ENCODE results near the gene NMT1. TPM values are rescaled to one million over a fixed set of nuclear protein-coding genes. Genes with fewer than 3 reads are reported as not detected.

NMT1 gene
- total and polyA plus RNA-seq, 2 of the 13 experiments (the other 11 are each of a cell fraction or from before 2014, with no cell fraction given) = 75.7 to 142 TPM

DNA sequence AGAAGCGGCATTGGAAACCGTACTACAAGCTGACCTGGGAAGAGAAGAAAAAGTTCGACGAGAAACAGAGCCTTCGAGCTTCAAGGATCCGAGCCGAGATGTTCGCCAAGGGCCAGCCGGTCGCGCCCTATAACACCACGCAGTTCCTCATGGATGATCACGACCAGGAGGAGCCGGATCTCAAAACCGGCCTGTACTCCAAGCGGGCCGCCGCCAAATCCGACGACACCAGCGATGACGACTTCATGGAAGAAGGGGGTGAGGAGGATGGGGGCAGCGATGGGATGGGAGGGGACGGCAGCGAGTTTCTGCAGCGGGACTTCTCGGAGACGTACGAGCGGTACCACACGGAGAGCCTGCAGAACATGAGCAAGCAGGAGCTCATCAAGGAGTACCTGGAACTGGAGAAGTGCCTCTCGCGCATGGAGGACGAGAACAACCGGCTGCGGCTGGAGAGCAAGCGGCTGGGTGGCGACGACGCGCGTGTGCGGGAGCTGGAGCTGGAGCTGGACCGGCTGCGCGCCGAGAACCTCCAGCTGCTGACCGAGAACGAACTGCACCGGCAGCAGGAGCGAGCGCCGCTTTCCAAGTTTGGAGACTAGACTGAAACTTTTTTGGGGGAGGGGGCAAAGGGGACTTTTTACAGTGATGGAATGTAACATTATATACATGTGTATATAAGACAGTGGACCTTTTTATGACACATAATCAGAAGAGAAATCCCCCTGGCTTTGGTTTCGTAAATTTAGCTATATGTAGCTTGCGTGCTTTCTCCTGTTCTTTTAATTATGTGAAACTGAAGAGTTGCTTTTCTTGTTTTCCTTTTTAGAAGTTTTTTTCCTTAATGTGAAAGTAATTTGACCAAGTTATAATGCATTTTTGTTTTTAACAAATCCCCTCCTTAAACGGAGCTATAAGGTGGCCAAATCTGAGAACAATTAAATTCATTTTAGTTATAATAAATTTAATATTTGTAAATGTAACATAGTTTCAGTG lies 88.8 kb downstream of the NMT1 start (continued):
- TF ChIP-seq, protein P1, sequence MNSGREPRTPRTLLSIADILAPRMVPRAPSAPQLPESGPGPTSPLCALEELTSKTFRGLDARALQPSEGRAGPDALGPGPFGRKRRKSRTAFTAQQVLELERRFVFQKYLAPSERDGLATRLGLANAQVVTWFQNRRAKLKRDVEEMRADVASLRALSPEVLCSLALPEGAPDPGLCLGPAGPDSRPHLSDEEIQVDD (CRISPR knock-in tag; IDR thresholded peaks at IDR 0.05; ENCODE audit: borderline replicate concordance) = 0 out of 2 replicates have a peak, but pooled peaks have one; percentile 5
- TF ChIP-seq ZNF598 (CRISPR knock-in tag; IDR thresholded peaks at IDR 0.05; ENCODE audit: borderline replicate concordance) (peak; percentile 91), ZSCAN30 (CRISPR knock-in tag; IDR thresholded peaks at IDR 0.05) (no peak), REXO4 (CRISPR knock-in tag; IDR thresholded peaks at IDR 0.05; ENCODE audit: borderline replicate concordance) (no peak), ZNF468 (CRISPR knock-in tag; IDR thresholded peaks at IDR 0.05) (no peak; the same call in 1 of the 2 replicates), FOXO1 (CRISPR knock-in tag; IDR thresholded peaks at IDR 0.05) (0 out of 2 replicates have a peak, but pooled peaks have one; percentile 16), GPN1 (CRISPR knock-in tag; IDR thresholded peaks at IDR 0.05; ENCODE audit: borderline replicate concordance) (peak; percentile 45; the same call in 1 of the 2 replicates), ZNF724P (CRISPR knock-in tag; IDR thresholded peaks at IDR 0.05; ENCODE audit: borderline replicate concordance) (no peak), HNRNPLL (IDR thresholded peaks at IDR 0.05; ENCODE audit: low read depth, low read length, poor library complexity, severe bottlenecking) (peak; percentile 39), TBX2 (CRISPR knock-in tag; IDR thresholded peaks at IDR 0.05; ENCODE audit: borderline replicate concordance) (peak; percentile 6; the same call in 1 of the 2 replicates), ZNF672 (CRISPR knock-in tag; IDR thresholded peaks at IDR 0.05) (0 out of 2 replicates have a peak, but pooled peaks have one; percentile 34), ZSCAN20 (CRISPR knock-in tag; IDR thresholded peaks at IDR 0.05; ENCODE audit: borderline replicate concordance) (peak; percentile 24; the same call in 1 of the 2 replicates), KLF16 (CRISPR knock-in tag; IDR thresholded peaks at IDR 0.05) (0 out of 4 replicates have a peak, but pooled peaks of 1 of the 2 experiments have one; percentile 15), NFE2 (CRISPR knock-in tag; IDR thresholded peaks at IDR 0.05) (no peak), PAF1 (CRISPR knock-in tag; IDR thresholded peaks at IDR 0.05) (0 out of 2 replicates have a peak, but pooled peaks have one; percentile 53), NFIC (IDR thresholded peaks at IDR 0.05; ENCODE audit: low read length) (no peak), NR2F6 (IDR thresholded peaks at IDR 0.05) (no peak), NR2F6 (CRISPR knock-in tag; IDR thresholded peaks at IDR 0.05) (no peak), RAD51 (IDR thresholded peaks at IDR 0.05; ENCODE audit: borderline replicate concordance) (no peak), TOPORS (CRISPR knock-in tag; IDR thresholded peaks at IDR 0.05) (peak; percentile 45; the same call in 1 of the 2 replicates)
- TF ChIP-seq, protein P2, sequence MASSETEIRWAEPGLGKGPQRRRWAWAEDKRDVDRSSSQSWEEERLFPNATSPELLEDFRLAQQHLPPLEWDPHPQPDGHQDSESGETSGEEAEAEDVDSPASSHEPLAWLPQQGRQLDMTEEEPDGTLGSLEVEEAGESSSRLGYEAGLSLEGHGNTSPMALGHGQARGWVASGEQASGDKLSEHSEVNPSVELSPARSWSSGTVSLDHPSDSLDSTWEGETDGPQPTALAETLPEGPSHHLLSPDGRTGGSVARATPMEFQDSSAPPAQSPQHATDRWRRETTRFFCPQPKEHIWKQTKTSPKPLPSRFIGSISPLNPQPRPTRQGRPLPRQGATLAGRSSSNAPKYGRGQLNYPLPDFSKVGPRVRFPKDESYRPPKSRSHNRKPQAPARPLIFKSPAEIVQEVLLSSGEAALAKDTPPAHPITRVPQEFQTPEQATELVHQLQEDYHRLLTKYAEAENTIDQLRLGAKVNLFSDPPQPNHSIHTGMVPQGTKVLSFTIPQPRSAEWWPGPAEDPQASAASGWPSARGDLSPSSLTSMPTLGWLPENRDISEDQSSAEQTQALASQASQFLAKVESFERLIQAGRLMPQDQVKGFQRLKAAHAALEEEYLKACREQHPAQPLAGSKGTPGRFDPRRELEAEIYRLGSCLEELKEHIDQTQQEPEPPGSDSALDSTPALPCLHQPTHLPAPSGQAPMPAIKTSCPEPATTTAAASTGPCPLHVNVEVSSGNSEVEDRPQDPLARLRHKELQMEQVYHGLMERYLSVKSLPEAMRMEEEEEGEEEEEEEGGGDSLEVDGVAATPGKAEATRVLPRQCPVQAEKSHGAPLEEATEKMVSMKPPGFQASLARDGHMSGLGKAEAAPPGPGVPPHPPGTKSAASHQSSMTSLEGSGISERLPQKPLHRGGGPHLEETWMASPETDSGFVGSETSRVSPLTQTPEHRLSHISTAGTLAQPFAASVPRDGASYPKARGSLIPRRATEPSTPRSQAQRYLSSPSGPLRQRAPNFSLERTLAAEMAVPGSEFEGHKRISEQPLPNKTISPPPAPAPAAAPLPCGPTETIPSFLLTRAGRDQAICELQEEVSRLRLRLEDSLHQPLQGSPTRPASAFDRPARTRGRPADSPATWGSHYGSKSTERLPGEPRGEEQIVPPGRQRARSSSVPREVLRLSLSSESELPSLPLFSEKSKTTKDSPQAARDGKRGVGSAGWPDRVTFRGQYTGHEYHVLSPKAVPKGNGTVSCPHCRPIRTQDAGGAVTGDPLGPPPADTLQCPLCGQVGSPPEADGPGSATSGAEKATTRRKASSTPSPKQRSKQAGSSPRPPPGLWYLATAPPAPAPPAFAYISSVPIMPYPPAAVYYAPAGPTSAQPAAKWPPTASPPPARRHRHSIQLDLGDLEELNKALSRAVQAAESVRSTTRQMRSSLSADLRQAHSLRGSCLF (CRISPR knock-in tag; IDR thresholded peaks at IDR 0.05; ENCODE audit: borderline replicate concordance) = no peak
- TF ChIP-seq, protein P3, sequence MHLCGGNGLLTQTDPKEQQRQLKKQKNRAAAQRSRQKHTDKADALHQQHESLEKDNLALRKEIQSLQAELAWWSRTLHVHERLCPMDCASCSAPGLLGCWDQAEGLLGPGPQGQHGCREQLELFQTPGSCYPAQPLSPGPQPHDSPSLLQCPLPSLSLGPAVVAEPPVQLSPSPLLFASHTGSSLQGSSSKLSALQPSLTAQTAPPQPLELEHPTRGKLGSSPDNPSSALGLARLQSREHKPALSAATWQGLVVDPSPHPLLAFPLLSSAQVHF (CRISPR knock-in tag; IDR thresholded peaks at IDR 0.05) = 0 out of 2 replicates have a peak, but pooled peaks have one; percentile 18
- TF ChIP-seq, protein P4, sequence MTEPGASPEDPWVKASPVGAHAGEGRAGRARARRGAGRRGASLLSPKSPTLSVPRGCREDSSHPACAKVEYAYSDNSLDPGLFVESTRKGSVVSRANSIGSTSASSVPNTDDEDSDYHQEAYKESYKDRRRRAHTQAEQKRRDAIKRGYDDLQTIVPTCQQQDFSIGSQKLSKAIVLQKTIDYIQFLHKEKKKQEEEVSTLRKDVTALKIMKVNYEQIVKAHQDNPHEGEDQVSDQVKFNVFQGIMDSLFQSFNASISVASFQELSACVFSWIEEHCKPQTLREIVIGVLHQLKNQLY (CRISPR knock-in tag; IDR thresholded peaks at IDR 0.05) = no peak

Data from HepG2 (cell line).